Kidney (tissue), 14 donors: ENCODE data around the gene SP100. TPM values are rescaled to one million over a fixed set of nuclear protein-coding genes. Genes with fewer than 3 reads are reported as not detected.

Source experiments
- DNase-seq, 5 donors: peaks; one replicate each; pipeline ENCODE4 v3.0.0-alpha.2; 2013 to 2020
- FAIRE-seq: peaks from 2 replicates; lab custom pipeline; 2012; peaks lifted over from hg19 to GRCh38; lab: Jason Lieb, UNC
- H3K27ac ChIP-seq, 2 donors: one replicate each; pipeline ENCODE4 v1.7.0; 2013; ENCODE audit warnings: low read depth in 2 of 2, low read length in 2 of 2, inconsistent platforms in 1 of 2
- H3K27me3 ChIP-seq: one replicate; pipeline ENCODE4 v1.7.1; 2013; ENCODE audit warnings: low read length, inconsistent platforms; ENCODE audit not compliant: control insufficient read depth, insufficient read depth
- H3K36me3 ChIP-seq, 3 donors: one replicate each; pipeline versions ENCODE4 v1.7.0 to v1.7.1; 2013; ENCODE audit warnings: low read length in 3 of 3, control low read depth in 1 of 3, inconsistent platforms in 1 of 3; ENCODE audit not compliant: insufficient read depth in 3 of 3, control insufficient read depth in 2 of 3
- H3K4me1 ChIP-seq, 3 donors: one replicate each; pipeline versions ENCODE4 v1.7.0 to v1.7.1; 2013; ENCODE audit warnings: low read length in 3 of 3, inconsistent platforms in 1 of 3, low read depth in 1 of 3; ENCODE audit not compliant: control insufficient read depth in 2 of 3, insufficient read depth in 2 of 3
- H3K4me3 ChIP-seq, 3 donors: one replicate each; pipeline versions ENCODE4 v1.7.0 to v1.8.1; 2013; ENCODE audit warnings: low read length in 3 of 3, control low read depth in 1 of 3, inconsistent platforms in 1 of 3
- H3K9ac ChIP-seq, 3 donors: one replicate each; pipeline versions ENCODE4 v1.7.0 to v1.7.1; 2013; ENCODE audit warnings: low read length in 3 of 3, control low read depth in 1 of 3, inconsistent platforms in 1 of 3
- H3K9me3 ChIP-seq, 3 donors: one replicate each; pipeline versions ENCODE4 v1.7.0 to v1.7.1; 2013; ENCODE audit warnings: low read length in 3 of 3, control low read depth in 1 of 3, inconsistent platforms in 1 of 3; ENCODE audit not compliant: control insufficient read depth in 2 of 3, insufficient read depth in 1 of 3
- intact Hi-C: fragments of 100-400 bp; cut with DNase I; formaldehyde crosslinking; loops from one replicate; pipeline ENCODE4 v1.11.1; 2022
- polyA plus RNA-seq: library from polyadenylated mRNA; stranded (reverse); fragments of 350-450 nt; fragmentation: Illumina TruSeq; extraction: RNeasy Lipid Tissue Mini Kit (QIAGEN cat#74804); gene quantifications from one replicate; pipeline ENCODE4 v1.2.3, GENCODE V29; 2014; ENCODE audit warnings: low read depth, low replicate concordance; ENCODE audit not compliant: insufficient read depth
- total RNA-seq: library from RNA; stranded (reverse); fragmentation: NEBNext Ultra II Directional; extraction: Animal tissue kit (Norgen Biotek cat#: 25700); gene quantifications from one replicate; pipeline ENCODE4 v1.2.1, GENCODE V29; 2021
- TF ChIP-seq, protein P1 (sequence below): IDR thresholded peaks from 3 replicates; pipeline ENCODE4 v1.5.1; 2012; ENCODE audit warnings: mild to moderate bottlenecking, moderate library complexity, borderline replicate concordance; ENCODE audit not compliant: insufficient read depth; ENCODE audit errors: extremely low read depth
- donor health status: control.
- donor health status: control.
- donor health status: control.
- donor health status: control.
- donor health status: control.
- donor health status: DM: yes; HTN: yes; CAD: no.
- donor health status: Normal renal cell carcinoma (clear cell type).

SP100 gene
- total and polyA plus RNA-seq, 2 donors from 2014 or later = 35.7 to 118 TPM

DNA sequence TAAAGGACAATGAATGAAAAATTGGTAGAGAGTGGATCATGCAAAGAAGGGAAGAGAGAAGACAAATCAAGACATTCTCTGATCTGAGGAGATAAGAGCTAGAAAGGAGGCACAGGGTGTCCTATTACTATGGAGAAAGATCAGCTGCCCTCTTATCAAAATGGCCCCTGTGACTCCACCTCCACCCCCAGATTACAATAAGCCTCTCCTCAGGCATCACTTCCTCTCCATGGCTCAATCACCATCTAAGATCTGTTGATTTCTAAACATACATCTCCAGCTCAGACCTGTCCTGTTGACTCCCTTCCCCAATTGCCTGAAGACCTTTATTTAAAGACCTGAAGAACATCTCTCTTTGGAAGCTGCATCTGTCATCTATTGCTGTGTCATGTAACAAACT, 43.2 kb downstream of the SP100 start:
- intact Hi-C loops = no loop called here
- Histone ChIP-seq H3K27me3 (no peaks in the 10 kb centered on the region), H3K9me3 (no peaks in the 10 kb centered on the region), H3K36me3 (peaks cover 0 to 26% (median 20%) of the 10 kb centered on the region in 3 donors), H3K4me3 (no peak overlapping the region), H3K9ac (no peak overlapping the region), H3K4me1 (peaks cover 0 to 2% (median 0%) of the 10 kb centered on the region in 3 donors), H3K27ac (no peak overlapping the region)
- TF ChIP-seq, protein P1, sequence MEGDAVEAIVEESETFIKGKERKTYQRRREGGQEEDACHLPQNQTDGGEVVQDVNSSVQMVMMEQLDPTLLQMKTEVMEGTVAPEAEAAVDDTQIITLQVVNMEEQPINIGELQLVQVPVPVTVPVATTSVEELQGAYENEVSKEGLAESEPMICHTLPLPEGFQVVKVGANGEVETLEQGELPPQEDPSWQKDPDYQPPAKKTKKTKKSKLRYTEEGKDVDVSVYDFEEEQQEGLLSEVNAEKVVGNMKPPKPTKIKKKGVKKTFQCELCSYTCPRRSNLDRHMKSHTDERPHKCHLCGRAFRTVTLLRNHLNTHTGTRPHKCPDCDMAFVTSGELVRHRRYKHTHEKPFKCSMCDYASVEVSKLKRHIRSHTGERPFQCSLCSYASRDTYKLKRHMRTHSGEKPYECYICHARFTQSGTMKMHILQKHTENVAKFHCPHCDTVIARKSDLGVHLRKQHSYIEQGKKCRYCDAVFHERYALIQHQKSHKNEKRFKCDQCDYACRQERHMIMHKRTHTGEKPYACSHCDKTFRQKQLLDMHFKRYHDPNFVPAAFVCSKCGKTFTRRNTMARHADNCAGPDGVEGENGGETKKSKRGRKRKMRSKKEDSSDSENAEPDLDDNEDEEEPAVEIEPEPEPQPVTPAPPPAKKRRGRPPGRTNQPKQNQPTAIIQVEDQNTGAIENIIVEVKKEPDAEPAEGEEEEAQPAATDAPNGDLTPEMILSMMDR = no peak
- no peak for FAIRE-seq
- DNase-seq = no peak

DNA sequence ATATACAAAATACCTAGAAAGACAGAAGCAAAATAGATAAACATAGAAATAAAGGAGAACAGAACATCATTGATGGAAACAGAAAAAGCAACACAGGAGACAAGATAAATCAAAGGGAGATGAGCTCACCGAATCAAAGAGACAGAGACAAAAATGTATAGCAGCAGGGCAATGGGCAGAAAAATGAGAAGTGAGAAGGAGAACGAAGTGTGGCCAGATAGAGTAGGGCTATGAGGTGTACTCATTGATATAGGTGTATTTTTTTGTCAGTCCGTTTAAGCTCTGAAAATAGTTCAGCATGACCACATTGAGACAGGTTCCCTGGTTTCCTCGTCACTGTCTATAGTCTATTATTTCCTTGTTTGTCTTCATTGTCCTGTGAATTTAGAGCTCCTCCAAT, 55.1 kb downstream of the SP100 start:
- Histone ChIP-seq H3K27me3 (no peaks in the 10 kb centered on the region), H3K9ac (no peak overlapping the region), H3K36me3 (peaks cover 0 to 34% (median 17%) of the 10 kb centered on the region in 3 donors), H3K4me1 (no peaks in the 10 kb centered on the region), H3K9me3 (peaks cover 0 to 7% (median 0%) of the 10 kb centered on the region in 3 donors), H3K4me3 (no peak overlapping the region), H3K27ac (no peak overlapping the region)
- no peak for FAIRE-seq
- TF ChIP-seq, protein P1 = no peak
- no peak for DNase-seq
- intact Hi-C loops = no loop called here

DNA sequence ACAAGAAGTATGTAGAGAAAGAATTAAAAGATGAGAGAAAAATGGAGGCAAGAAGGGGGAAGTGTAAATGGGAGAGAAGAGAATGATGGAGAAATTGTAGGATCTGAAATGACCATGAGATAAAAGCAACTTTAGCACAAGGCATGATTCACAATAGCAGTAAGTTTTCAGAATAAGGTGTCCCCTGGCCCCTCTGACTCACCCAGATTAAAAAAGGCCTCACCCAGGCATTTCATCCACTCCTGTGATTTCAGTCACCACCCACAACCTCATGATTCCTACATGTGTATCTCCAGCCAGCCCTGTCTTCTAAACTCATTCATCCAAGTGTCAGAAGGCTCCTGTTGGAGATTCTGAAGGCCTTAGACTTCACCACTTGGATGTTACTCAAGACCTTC, 56.6 kb downstream of the SP100 start:
- peaks cover 0 to 27% (median 12%) of the 10 kb centered on the region in 3 donors for H3K36me3 ChIP-seq
- H3K4me1 ChIP-seq = no peaks in the 10 kb centered on the region
- no peak overlapping the region for H3K9ac ChIP-seq
- intact Hi-C loops = no loop called here
- H3K27me3 ChIP-seq = no peaks in the 10 kb centered on the region
- peaks cover 0 to 7% (median 0%) of the 10 kb centered on the region in 3 donors for H3K9me3 ChIP-seq
- FAIRE-seq = no peak
- TF ChIP-seq, protein P1 = no peak
- H3K27ac ChIP-seq = no peak overlapping the region
- H3K4me3 ChIP-seq = no peak overlapping the region
- no peak for DNase-seq

DNA sequence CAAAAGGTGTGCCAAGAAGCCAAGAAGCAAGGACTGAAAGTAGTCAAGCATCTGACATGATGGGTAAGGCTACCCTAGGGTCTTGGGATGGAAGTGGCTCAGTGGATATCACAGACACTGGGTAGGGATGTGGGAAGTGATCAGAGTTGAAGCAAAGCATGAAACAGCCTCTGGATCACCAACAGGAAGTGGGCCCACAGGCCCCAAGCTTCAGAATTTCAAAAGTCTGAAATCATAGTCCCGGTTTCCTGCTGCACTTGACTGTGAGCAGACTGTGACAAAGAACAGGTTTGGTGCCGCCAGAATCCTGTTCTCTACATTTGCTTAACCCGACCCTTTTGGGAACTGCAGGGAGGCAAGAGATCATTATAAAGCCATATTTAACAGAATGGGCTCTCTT, 57.4 kb downstream of the SP100 start:
- Histone ChIP-seq H3K27ac (no peak overlapping the region), H3K27me3 (no peaks in the 10 kb centered on the region)
- intact Hi-C loops = no loop called here

More for the DNA sequence above, 57.4 kb downstream of the SP100 start:
- DNase-seq (no peak), FAIRE-seq (no peak)
- Histone ChIP-seq H3K4me3 (no peak overlapping the region), H3K9ac (no peak overlapping the region), H3K4me1 (no peaks in the 10 kb centered on the region), H3K9me3 (peaks cover 0 to 7% (median 0%) of the 10 kb centered on the region in 3 donors), H3K36me3 (peaks cover 0 to 24% (median 12%) of the 10 kb centered on the region in 3 donors)
- TF ChIP-seq, protein P1 = no peak
